Hepatocyte (in vitro differentiated cells): Measurements from ENCODE around the gene FNDC3B. TPM values are rescaled to one million over a fixed set of nuclear protein-coding genes. Genes with fewer than 3 reads are reported as not detected.

Experiments
- DNase-seq: peaks from one replicate; pipeline ENCODE4 v3.0.0-alpha.2; 2016; ENCODE audit warnings: low spot score
- H2AFZ ChIP-seq: fragments of 200-600 bp; sonication (generic); 2 replicates; pipeline ENCODE4 v1.6.0; 2016; ENCODE audit warnings: antibody characterized with exemption, mild to moderate bottlenecking
- H3K27ac ChIP-seq: fragments of 200-600 bp; sonication (generic); 2 replicates; pipeline ENCODE4 v1.5.1; 2016; ENCODE audit warnings: mild to moderate bottlenecking
- H3K27me3 ChIP-seq: fragments of 200-600 bp; sonication (generic); 2 replicates; pipeline ENCODE4 v1.6.1; 2016
- H3K36me3 ChIP-seq: fragments of 200-600 bp; sonication (generic); replicated peaks from 2 replicates; pipeline ENCODE4 v1.5.1; 2016; ENCODE audit warnings: low read depth; ENCODE audit not compliant: insufficient read depth
- H3K4me1 ChIP-seq: fragments of 200-600 bp; sonication (generic); 2 replicates; pipeline ENCODE4 v1.5.1; 2016; ENCODE audit warnings: mild to moderate bottlenecking, moderate library complexity; ENCODE audit not compliant: insufficient read depth
- H3K4me2 ChIP-seq: fragments of 200-600 bp; sonication (generic); 2 replicates; pipeline ENCODE4 v1.6.0; 2016
- H3K4me3 ChIP-seq: fragments of 200-600 bp; sonication (generic); 2 replicates; pipeline ENCODE4 v1.5.1; 2016; ENCODE audit warnings: mild to moderate bottlenecking
- H3K79me2 ChIP-seq: fragments of 200-600 bp; sonication (generic); 2 replicates; pipeline ENCODE4 v1.6.0; 2017; ENCODE audit warnings: mild to moderate bottlenecking
- H3K9me2 ChIP-seq: fragments of 200-600 bp; sonication (generic); replicated peaks from 2 replicates; pipeline ENCODE4 v1.6.0; 2017; ENCODE audit warnings: mild to moderate bottlenecking; ENCODE audit not compliant: insufficient read depth
- H3K9me3 ChIP-seq: fragments of 200-600 bp; sonication (generic); 2 replicates; pipeline ENCODE4 v1.5.1; 2016; ENCODE audit warnings: low read depth, mild to moderate bottlenecking
- H4K20me1 ChIP-seq: fragments of 200-600 bp; sonication (generic); 2 replicates; pipeline ENCODE4 v1.6.0; 2016; ENCODE audit warnings: mild to moderate bottlenecking; ENCODE audit not compliant: insufficient read depth, poor library complexity, severe bottlenecking
- CTCF ChIP-seq: fragments of 200-600 bp; sonication (generic); IDR thresholded peaks from 2 replicates; pipeline ENCODE4 v1.5.1; 2016; ENCODE audit warnings: antibody characterized with exemption, mild to moderate bottlenecking; ENCODE audit not compliant: poor library complexity
- EZH2 ChIP-seq: fragments of 200-600 bp; sonication (generic); IDR thresholded peaks from 2 replicates; pipeline ENCODE4 v1.6.1; 2016; ENCODE audit warnings: antibody characterized with exemption, mild to moderate bottlenecking, borderline replicate concordance
- EZH2phosphoT487 ChIP-seq: fragments of 200-600 bp; sonication (generic); IDR thresholded peaks from one replicate; pipeline ENCODE4 v1.6.1; 2018; ENCODE audit warnings: antibody characterized with exemption, mild to moderate bottlenecking, low read depth, moderate library complexity; ENCODE audit not compliant: unreplicated experiment, severe bottlenecking
- WGBS: methylation state at CpG from one replicate; pipeline ENCODE4 v1.1.6; 2016; ENCODE audit warnings: low lambda C conversion rate; ENCODE audit errors: missing lambda C conversion rate; 5-methylcytosine and 5-hydroxymethylcytosine counted together
- polyA plus RNA-seq: library from polyadenylated mRNA; unstranded; fragments of >200 nt; fragmentation: Nextera tagmentation; extraction: Ambion mirVana; gene quantifications from 2 replicates; pipeline ENCODE4 v1.2.1, GENCODE V29; 2016
- total RNA-seq: library from RNA; depleted of rRNA; stranded (reverse); fragments of >200 nt; gene quantifications from 2 replicates; pipeline ENCODE4 v1.2.3, GENCODE V29; 2014

The FNDC3B gene
- total and polyA plus RNA-seq, 2 experiments from 2014 or later = 61.2 to 113 TPM

GRCh38 chr3:172280406-172281051 lies 241.2 kb downstream of the FNDC3B start:
- no peaks in the 10 kb centered on the region for H3K9me3 ChIP-seq
- peaks cover 6% of the 10 kb centered on the region for H4K20me1 ChIP-seq
- DNase-seq = peak; percentile 34
- no peak overlapping the region for H2AFZ ChIP-seq
- H3K9me2 ChIP-seq = no peaks in the 10 kb centered on the region
- H3K36me3 ChIP-seq = no peaks in the 10 kb centered on the region
- H3K4me1 ChIP-seq = peaks cover 8% of the 10 kb centered on the region
- no peak for TF ChIP-seq EZH2phosphoT487
- no peak for TF ChIP-seq EZH2
- TF ChIP-seq CTCF = no peak
- H3K79me2 ChIP-seq = peaks cover 65% of the 10 kb centered on the region
- WGBS = 77% methylated on average over 1 of the region's 1 CpG
- no peak overlapping the region for H3K4me2 ChIP-seq
- H3K27me3 ChIP-seq = no peaks in the 10 kb centered on the region
- H3K27ac ChIP-seq = peak overlapping the region; percentile 40
- no peak overlapping the region for H3K4me3 ChIP-seq

GRCh38 chr3:172281884-172282283 lies 242.5 kb downstream of the FNDC3B start:
- H3K4me2 ChIP-seq = no peak overlapping the region
- no peak overlapping the region for H3K4me3 ChIP-seq
- H4K20me1 ChIP-seq = peaks cover 6% of the 10 kb centered on the region
- H3K9me3 ChIP-seq = no peaks in the 10 kb centered on the region
- no peaks in the 10 kb centered on the region for H3K9me2 ChIP-seq
- no peaks in the 10 kb centered on the region for H3K27me3 ChIP-seq
- H2AFZ ChIP-seq = no peak overlapping the region
- TF ChIP-seq CTCF (no peak), EZH2 (no peak), EZH2phosphoT487 (no peak)
- no peaks in the 10 kb centered on the region for H3K36me3 ChIP-seq
- peaks cover 20% of the 10 kb centered on the region for H3K4me1 ChIP-seq
- DNase-seq = no peak
- peaks cover 62% of the 10 kb centered on the region for H3K79me2 ChIP-seq
- 97% methylated on average over 7 of the region's 7 CpGs for WGBS
- no peak overlapping the region for H3K27ac ChIP-seq

DNA sequence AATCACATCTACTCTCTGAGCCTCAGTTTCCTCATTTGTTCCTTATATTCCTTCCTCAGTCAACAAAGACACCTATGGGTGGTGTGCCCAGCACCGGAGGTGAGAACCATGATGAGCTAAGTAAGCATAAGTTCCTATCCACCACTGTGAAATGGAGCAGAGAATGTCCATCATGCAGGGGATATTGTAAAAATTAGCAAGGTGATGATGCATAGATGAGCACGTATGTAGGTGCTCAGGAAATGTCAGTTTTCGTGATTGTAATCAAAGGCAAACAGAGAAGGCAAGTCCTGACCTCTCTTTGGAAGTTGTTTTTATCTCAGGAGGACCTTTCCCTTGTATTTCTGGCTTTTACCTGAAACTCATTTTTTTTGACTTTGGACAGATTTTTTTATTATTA lies 243.5 kb downstream of the FNDC3B start:
- WGBS = 93% methylated on average over 3 of the region's 3 CpGs

More for the DNA sequence above, 243.5 kb downstream of the FNDC3B start:
- Histone ChIP-seq H3K9me2 (no peaks in the 10 kb centered on the region), H3K27ac (no peak overlapping the region), H2AFZ (no peak overlapping the region), H3K4me2 (no peak overlapping the region), H3K27me3 (no peaks in the 10 kb centered on the region), H4K20me1 (peaks cover 6% of the 10 kb centered on the region), H3K9me3 (no peaks in the 10 kb centered on the region), H3K79me2 (peaks cover 53% of the 10 kb centered on the region), H3K36me3 (no peaks in the 10 kb centered on the region), H3K4me1 (peaks cover 28% of the 10 kb centered on the region), H3K4me3 (no peak overlapping the region)
- TF ChIP-seq CTCF (no peak), EZH2phosphoT487 (no peak), EZH2 (no peak)
- no peak for DNase-seq
